ENCODE results near the gene UBE2D1.
"Not testable (repeated sequence)": the region's sequence is repeated elsewhere in the genome, so short reads cannot be mapped to it uniquely, and the experiment has no call there.

GRCh38 chr10:58417902-58418301 is 83.1 kb downstream of the UBE2D1 start:
- TF ChIP-seq CTCF (IDR thresholded peaks at IDR 0.05 in 4 of 5, conservative IDR thresholded peaks at IDR 0.05 in 1 of 5); POLR2A (IDR thresholded peaks at IDR 0.05): not testable (repeated sequence)

Measured in gastrocnemius medialis (tissue), 4 donors.